ENCODE data around the gene CCDC69. TPM values are rescaled to one million over a fixed set of nuclear protein-coding genes. Genes with fewer than 3 reads are reported as not detected.

CCDC69 gene
- total and polyA plus RNA-seq, 2 of the 8 experiments (the other 6 are each of a cell fraction or from before 2014, with no cell fraction given): 8.4 to 10.8 TPM

- Histone ChIP-seq H2AK5ac (ENCODE audit: low read depth, low read length) (no peak overlapping the region), H2AFZ (ENCODE audit: low read length) (no peak overlapping the region), H3K27ac (ENCODE audit: low read depth, low read length) (no peak overlapping the region), H3K27me3 (replicated peaks in 1 of 4; ENCODE audit: control insufficient read depth in 3 of 4, extremely low read depth in 1 of 4, insufficient read depth in 3 of 4, low read length in 3 of 4) (no peaks in the 10 kb centered on the region), H4K91ac (replicated peaks; ENCODE audit: insufficient read length, low read length) (no peak overlapping the region), H3K36me3 (ENCODE audit: control insufficient read depth in 2 of 4, insufficient read depth in 4 of 4, low read length in 3 of 4) (peaks cover 0 to 10% (median 5%) of the 10 kb centered on the region in 4 experiments; a peak in 5 of 8 replicates), H3K4me1 (replicated peaks in 1 of 4; ENCODE audit: control insufficient read depth in 3 of 4, insufficient read depth in 4 of 4, low read length in 3 of 4) (no peaks in the 10 kb centered on the region), H4K5ac (ENCODE audit: insufficient read length, low read depth, low read length) (no peak overlapping the region), H2BK120ac (replicated peaks; ENCODE audit: low read depth, low read length) (no peak overlapping the region), H3K23ac (ENCODE audit: insufficient read length) (no peak overlapping the region), H3K79me1 (ENCODE audit: low read depth, low read length) (no peaks in the 10 kb centered on the region), H3K9ac (replicated peaks in 1 of 4; ENCODE audit: extremely low read depth in 1 of 4, low read depth in 3 of 4, low read length in 3 of 4) (no peak overlapping the region), H4K20me1 (replicated peaks in 1 of 2; ENCODE audit: control insufficient read depth in 1 of 2, insufficient read depth in 2 of 2, low read length in 2 of 2) (no peaks in the 10 kb centered on the region), H3K56ac (replicated peaks; ENCODE audit: insufficient read length, low read depth, low read length) (no peak overlapping the region), H3K4me3 (ENCODE audit: extremely low read depth in 1 of 4, insufficient read depth in 2 of 4, low read depth in 3 of 4, low read length in 4 of 4) (no peak overlapping the region), H2BK20ac (ENCODE audit: low read length) (no peak overlapping the region), H2BK12ac (ENCODE audit: low read depth, low read length) (no peak overlapping the region), H3K4me2 (ENCODE audit: insufficient read depth in 1 of 2, low read depth in 2 of 2, low read length in 2 of 2) (no peak overlapping the region), H3K4ac (replicated peaks; ENCODE audit: insufficient read length, low read depth, low read length) (no peak overlapping the region), H4K8ac (ENCODE audit: extremely low read depth, insufficient read depth, low read length) (no peak overlapping the region), H3K14ac (ENCODE audit: insufficient read length) (no peak overlapping the region), H2BK15ac (ENCODE audit: low read length) (no peak overlapping the region), H3K23me2 (ENCODE audit: low read depth, low read length) (no peaks in the 10 kb centered on the region), H3K9me3 (ENCODE audit: insufficient read depth in 2 of 2, low read depth in 1 of 2, low read length in 1 of 2) (no peaks in the 10 kb centered on the region), H2BK5ac (ENCODE audit: low read depth, low read length) (no peak overlapping the region), H3K18ac (ENCODE audit: extremely low read depth, low read length) (no peak overlapping the region), H3K79me2 (ENCODE audit: control insufficient read depth in 1 of 2, insufficient read depth in 2 of 2, low read length in 2 of 2) (no peaks in the 10 kb centered on the region)
- DNase-seq (ENCODE audit: low read depth in 1 of 2, low spot score in 2 of 2): no peak
- TF ChIP-seq TAF1 (IDR thresholded peaks at IDR 0.05; ENCODE audit: low read depth, low read length) (no peak), BRCA1 (IDR thresholded peaks at IDR 0.05; ENCODE audit: low read depth, low read length) (no peak), RAD21 (IDR thresholded peaks at IDR 0.05 in 1 of 2, conservative IDR thresholded peaks at IDR 0.05 in 1 of 2; ENCODE audit: low read depth in 2 of 2, low read length in 2 of 2) (no peak), CBX5 (IDR thresholded peaks at IDR 0.05; ENCODE audit: low read depth, low read length) (no peak), NANOG (IDR thresholded peaks at IDR 0.05; ENCODE audit: insufficient read depth, low read depth, low read length, poor library complexity, severe bottlenecking) (no peak), PHF8 (conservative IDR thresholded peaks at IDR 0.05; ENCODE audit: low read depth, low read length) (no peak), SRF (IDR thresholded peaks at IDR 0.05; ENCODE audit: low read depth, low read length) (no peak), SP2 (IDR thresholded peaks at IDR 0.05; ENCODE audit: low read length) (no peak), CHD2 (IDR thresholded peaks at IDR 0.05; ENCODE audit: low read length) (no peak)
- POLR2A ChIA-PET (ENCODE audit: partially characterized antibody): no interaction called here
- CTCF ChIA-PET (ENCODE audit: partially characterized antibody): no interaction called here
- no peak for FAIRE-seq
Measured at GRCh38 chr5:151271336-151271735, 47.4 kb upstream of the CCDC69 start.
